Thoracic aorta (tissue), 2 donors: ENCODE data around the gene NTMT1. TPM values are rescaled to one million over a fixed set of nuclear protein-coding genes. Genes with fewer than 3 reads are reported as not detected.
A peak's percentile ranks its signal among the peaks of the same experiment; 100 is the strongest.

Experiments used
- ATAC-seq: fragments of 150-250 bp; one replicate; pipeline ENCODE4 v1.8.0; 2017; ENCODE audit warnings: low read depth; ENCODE audit not compliant: insufficient number of reproducible peaks, low FRiP score
- DNase-seq: peaks from one replicate; pipeline ENCODE4 v3.0.0-alpha.2; 2020; ENCODE audit warnings: low spot score
- H3K27ac ChIP-seq, 2 donors: fragments of 200-600 bp; sonication (generic); 1 replicate in 1 of 2; 2 replicates in 1 of 2; pipeline ENCODE4 v1.5.1; 2016; ENCODE audit warnings: mild to moderate bottlenecking in 2 of 2, moderate library complexity in 2 of 2
- H3K27me3 ChIP-seq: fragments of 200-600 bp; sonication (generic); replicated peaks from 2 replicates; pipeline ENCODE4 v1.6.0; 2016; ENCODE audit warnings: mild to moderate bottlenecking; ENCODE audit not compliant: insufficient read depth
- H3K36me3 ChIP-seq: fragments of 200-600 bp; sonication (generic); one replicate; pipeline ENCODE4 v1.5.1; 2016
- H3K4me1 ChIP-seq, 2 donors: fragments of 200-600 bp; sonication (generic); 1 replicate in 1 of 2; 2 replicates in 1 of 2; pipeline versions ENCODE4 v1.5.1 to v1.6.0; 2016; ENCODE audit warnings: low read depth in 2 of 2, mild to moderate bottlenecking in 1 of 2; ENCODE audit not compliant: control insufficient read depth in 1 of 2
- H3K4me3 ChIP-seq: fragments of 200-600 bp; sonication (generic); 2 replicates; pipeline ENCODE4 v1.5.1; 2016; ENCODE audit warnings: mild to moderate bottlenecking
- H3K9me3 ChIP-seq: fragments of 200-600 bp; sonication (generic); 2 replicates; pipeline ENCODE4 v1.5.1; 2016
- total RNA-seq, 2 donors: library from RNA; depleted of rRNA; stranded (reverse); fragments of >200 nt; gene quantifications; one replicate each; pipeline versions ENCODE4 v1.1.0 to v1.2.3, GENCODE V29; 2016
- TF ChIP-seq, protein P1 (sequence below): fragments of 200-600 bp; sonication (generic); IDR thresholded peaks from one replicate; pipeline ENCODE4 v1.5.1; 2019; ENCODE audit warnings: antibody characterized with exemption

NTMT1 gene
- total RNA-seq, 2 donors from 2014 or later, result 16.9 to 27.2 TPM

DNA sequence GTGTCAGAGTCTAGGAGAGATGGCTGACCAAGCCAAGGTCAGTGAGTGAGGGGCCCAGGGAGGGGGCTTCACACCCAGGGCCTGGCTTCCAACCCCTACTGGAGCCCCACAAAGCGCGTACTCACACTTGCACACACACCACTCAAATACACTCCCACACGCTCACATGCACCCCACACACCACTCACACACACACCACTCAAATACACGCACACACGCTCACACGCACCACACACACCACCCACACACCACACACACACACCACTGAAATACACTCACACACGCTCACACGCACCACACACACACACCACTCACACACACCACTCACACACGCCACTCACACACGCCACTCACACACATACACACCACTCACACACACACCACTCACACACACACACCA is 21.7 kb downstream of the NTMT1 start:
- no peaks in the 10 kb centered on the region for H3K9me3 ChIP-seq
- TF ChIP-seq, protein P1, sequence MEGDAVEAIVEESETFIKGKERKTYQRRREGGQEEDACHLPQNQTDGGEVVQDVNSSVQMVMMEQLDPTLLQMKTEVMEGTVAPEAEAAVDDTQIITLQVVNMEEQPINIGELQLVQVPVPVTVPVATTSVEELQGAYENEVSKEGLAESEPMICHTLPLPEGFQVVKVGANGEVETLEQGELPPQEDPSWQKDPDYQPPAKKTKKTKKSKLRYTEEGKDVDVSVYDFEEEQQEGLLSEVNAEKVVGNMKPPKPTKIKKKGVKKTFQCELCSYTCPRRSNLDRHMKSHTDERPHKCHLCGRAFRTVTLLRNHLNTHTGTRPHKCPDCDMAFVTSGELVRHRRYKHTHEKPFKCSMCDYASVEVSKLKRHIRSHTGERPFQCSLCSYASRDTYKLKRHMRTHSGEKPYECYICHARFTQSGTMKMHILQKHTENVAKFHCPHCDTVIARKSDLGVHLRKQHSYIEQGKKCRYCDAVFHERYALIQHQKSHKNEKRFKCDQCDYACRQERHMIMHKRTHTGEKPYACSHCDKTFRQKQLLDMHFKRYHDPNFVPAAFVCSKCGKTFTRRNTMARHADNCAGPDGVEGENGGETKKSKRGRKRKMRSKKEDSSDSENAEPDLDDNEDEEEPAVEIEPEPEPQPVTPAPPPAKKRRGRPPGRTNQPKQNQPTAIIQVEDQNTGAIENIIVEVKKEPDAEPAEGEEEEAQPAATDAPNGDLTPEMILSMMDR, result no peak
- H3K4me1 ChIP-seq, result peaks cover 12 to 37% of the 10 kb centered on the region in 2 donors
- no peaks in the 10 kb centered on the region for H3K36me3 ChIP-seq
- H3K27me3 ChIP-seq, result no peaks in the 10 kb centered on the region
- ATAC-seq (no peak), DNase-seq (no peak)
- no peak overlapping the region for H3K4me3 ChIP-seq
- peak overlapping the region in 1 of 2 donors; percentile 91 for H3K27ac ChIP-seq

DNA sequence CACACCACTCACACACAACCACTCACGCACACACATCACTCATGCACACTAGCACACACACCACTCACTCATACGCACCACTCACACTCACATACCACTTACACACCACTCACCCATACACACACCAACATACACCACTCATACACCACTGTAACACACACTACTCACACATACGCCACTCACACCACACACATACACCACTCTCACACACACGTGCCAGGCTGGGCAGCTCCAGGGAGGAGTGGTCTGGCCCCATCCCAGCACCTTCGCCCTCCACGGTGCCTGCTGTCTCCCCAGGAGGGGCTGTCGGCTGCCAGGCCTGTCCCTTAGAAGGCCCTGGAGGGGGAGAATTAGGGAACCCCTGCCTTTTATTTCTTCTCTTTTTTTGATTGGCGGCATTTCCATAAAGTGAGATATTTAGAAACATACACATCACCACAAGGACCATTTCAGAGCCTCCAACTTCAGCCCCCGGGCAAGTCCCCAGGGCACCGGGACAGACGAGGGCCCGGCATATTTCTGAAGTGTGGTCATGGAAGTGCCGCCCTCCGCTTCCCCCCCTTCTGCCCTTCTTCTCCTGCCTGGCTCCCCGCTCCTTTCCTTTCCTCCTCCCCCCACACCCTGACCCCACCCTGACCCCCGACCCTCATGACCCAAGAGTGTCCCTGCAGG is 22.3 kb downstream of the NTMT1 start:
- H3K27ac ChIP-seq, result peak overlapping the region; percentile 74 to 91
- H3K9me3 ChIP-seq, result no peaks in the 10 kb centered on the region
- H3K27me3 ChIP-seq, result no peaks in the 10 kb centered on the region
- peaks cover 10 to 36% of the 10 kb centered on the region in 2 donors for H3K4me1 ChIP-seq
- no peak overlapping the region for H3K4me3 ChIP-seq
- DNase-seq, result no peak
- peak; percentile 61 for ATAC-seq
- TF ChIP-seq, protein P1, result no peak
- H3K36me3 ChIP-seq, result no peaks in the 10 kb centered on the region

DNA sequence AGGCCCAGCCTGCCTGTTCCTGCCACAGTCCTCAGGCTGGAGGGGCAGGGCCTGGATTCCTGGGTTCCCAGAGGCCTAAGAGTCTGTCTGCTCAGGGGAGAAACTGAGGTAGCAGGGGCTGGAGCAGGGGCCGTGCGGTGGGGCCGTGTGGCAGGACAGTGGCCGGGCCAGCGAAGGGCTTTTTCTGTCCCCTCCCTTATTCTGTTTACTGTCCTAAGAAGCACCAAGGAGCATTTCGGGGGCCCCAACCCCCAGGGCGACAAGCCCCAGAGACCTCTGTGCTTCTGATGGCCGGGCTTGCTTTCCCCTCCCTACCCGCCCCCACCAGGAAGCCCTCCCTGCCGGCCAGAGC is 22.8 kb downstream of the NTMT1 start:
- Histone ChIP-seq H3K27ac (peak overlapping the region; percentile 74 to 91), H3K4me1 (peaks cover 10 to 36% of the 10 kb centered on the region in 2 donors), H3K36me3 (no peaks in the 10 kb centered on the region), H3K9me3 (no peaks in the 10 kb centered on the region), H3K4me3 (no peak overlapping the region), H3K27me3 (no peaks in the 10 kb centered on the region)
- DNase-seq (no peak), ATAC-seq (no peak)
- TF ChIP-seq, protein P1, result no peak

- Histone ChIP-seq H3K4me3 (no peak overlapping the region), H3K27ac (peak overlapping the region; percentile 63 to 91), H3K4me1 (peaks cover 10 to 36% of the 10 kb centered on the region in 2 donors), H3K36me3 (no peaks in the 10 kb centered on the region), H3K27me3 (no peaks in the 10 kb centered on the region), H3K9me3 (no peaks in the 10 kb centered on the region)
- no peak for ATAC-seq
- DNase-seq, result no peak
- TF ChIP-seq, protein P1, result no peak
These were observed 24.0 kb downstream of the NTMT1 start for GRCh38 chr9:129649726-129650679.

DNA sequence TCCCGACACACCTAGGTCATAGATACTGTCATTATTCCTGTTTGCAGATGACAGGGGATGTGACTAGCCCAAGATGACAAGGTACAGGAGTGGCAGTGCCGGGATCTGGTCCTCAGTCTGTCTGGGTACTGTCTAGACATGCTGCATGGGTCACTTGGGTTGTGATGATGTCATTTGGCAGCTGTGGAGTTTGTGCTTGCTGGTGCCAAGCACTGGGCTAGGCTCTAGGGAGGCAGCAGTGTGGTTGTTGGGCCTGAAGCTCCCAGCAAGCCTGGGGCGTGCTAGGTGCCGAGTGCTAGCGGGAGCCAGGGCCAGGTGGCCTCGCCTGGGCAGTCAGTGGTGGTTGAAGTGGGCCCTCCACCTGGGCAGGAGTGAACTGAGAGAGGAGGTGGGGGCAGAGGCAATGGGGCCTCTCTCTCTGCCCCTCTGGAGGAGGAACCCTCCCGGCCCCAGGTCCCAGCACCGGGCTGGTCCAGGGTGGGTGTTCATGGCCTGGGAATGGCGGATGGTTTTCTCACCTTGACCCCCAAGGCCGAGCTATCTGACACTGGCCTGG is 24.8 kb downstream of the NTMT1 start:
- ATAC-seq, result no peak
- Histone ChIP-seq H3K36me3 (no peaks in the 10 kb centered on the region), H3K4me1 (peaks cover 10 to 36% of the 10 kb centered on the region in 2 donors), H3K9me3 (no peaks in the 10 kb centered on the region), H3K4me3 (no peak overlapping the region), H3K27ac (peak overlapping the region in 1 of 2 donors; percentile 91), H3K27me3 (no peaks in the 10 kb centered on the region)
- DNase-seq, result no peak
- TF ChIP-seq, protein P1, result no peak
